GM10847 (cell line): Measurements from ENCODE around the gene CEACAM7.

Experiments used
- POLR2A ChIP-seq: IDR thresholded peaks from 2 replicates; pipeline ENCODE4 v1.6.1; 2011; ENCODE audit not compliant: insufficient read length; ENCODE audit errors: extremely low read depth

Gene CEACAM7

GRCh38 chr19:41705393-41706174, 17.5 kb upstream of the CEACAM7 start:
- TF ChIP-seq POLR2A, result no peak

DNA sequence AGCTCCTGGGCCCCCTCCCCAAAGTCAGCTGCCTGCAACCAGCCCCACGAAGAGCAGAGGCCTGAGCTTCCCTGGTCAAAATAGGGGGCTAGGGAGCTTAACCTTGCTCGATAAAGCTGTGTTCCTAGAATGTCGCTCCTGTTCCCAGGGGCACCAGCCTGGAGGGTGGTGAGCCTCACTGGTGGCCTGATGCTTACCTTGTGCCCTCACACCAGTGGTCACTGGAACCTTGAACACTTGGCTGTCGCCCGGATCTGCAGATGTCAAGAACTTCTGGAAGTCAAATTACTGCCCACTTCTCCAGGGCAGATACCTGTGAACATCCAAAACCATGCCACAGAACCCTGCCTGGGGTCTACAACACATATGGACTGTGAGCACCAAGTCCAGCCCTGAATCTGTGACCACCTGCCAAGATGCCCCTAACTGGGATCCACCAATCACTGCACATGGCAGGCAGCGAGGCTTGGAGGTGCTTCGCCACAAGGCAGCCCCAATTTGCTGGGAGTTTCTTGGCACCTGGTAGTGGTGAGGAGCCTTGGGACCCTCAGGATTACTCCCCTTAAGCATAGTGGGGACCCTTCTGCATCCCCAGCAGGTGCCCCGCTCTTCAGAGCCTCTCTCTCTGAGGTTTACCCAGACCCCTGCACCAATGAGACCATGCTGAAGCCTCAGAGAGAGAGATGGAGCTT, 15.7 kb upstream of the CEACAM7 start:
- TF ChIP-seq POLR2A, result no peak

DNA sequence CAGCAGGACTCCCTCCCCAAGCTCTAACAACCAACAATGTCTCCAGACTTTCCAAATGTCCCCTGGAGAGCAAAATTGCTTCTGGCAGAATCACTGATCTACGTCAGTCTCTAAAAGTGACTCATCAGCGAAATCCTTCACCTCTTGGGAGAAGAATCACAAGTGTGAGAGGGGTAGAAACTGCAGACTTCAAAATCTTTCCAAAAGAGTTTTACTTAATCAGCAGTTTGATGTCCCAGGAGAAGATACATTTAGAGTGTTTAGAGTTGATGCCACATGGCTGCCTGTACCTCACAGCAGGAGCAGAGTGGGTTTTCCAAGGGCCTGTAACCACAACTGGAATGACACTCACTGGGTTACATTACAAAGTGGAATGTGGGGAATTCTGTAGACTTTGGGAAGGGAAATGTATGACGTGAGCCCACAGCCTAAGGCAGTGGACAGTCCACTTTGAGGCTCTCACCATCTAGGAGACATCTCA, 14.1 kb upstream of the CEACAM7 start:
- no peak for TF ChIP-seq POLR2A

DNA sequence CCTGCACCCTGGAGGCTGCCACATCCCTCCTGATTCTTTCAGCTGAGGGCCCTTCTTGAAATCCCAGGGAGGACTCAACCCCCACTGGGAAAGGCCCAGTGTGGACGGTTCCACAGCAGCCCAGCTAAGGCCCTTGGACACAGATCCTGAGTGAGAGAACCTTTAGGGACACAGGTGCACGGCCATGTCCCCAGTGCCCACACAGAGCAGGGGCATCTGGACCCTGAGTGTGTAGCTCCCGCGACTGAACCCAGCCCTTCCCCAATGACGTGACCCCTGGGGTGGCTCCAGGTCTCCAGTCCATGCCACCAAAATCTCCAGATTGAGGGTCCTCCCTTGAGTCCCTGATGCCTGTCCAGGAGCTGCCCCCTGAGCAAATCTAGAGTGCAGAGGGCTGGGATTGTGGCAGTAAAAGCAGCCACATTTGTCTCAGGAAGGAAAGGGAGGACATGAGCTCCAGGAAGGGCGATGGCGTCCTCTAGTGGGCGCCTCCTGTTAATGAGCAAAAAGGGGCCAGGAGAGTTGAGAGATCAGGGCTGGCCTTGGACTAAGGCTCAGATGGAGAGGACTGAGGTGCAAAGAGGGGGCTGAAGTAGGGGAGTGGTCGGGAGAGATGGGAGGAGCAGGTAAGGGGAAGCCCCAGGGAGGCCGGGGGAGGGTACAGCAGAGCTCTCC, 13.5 kb upstream of the CEACAM7 start:
- TF ChIP-seq POLR2A, result no peak

- no peak for TF ChIP-seq POLR2A
Measured at GRCh38 chr19:41700381-41701195, 12.5 kb upstream of the CEACAM7 start.

DNA sequence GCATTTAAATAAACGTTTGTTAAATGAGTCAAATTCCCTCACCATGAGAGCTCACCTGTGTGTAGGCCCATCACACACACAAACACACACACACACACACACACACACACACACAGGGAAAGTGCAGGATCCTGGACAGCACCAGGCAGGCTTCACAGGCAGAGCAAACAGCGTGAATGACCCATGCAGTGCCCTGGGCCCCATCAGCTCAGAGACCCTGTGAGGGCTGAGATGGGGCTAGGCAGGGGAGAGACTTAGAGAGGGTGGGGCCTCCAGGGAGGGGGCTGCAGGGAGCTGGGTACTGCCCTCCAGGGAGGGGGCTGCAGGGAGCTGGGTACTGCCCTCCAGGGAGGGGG, 11.9 kb upstream of the CEACAM7 start:
- no peak for TF ChIP-seq POLR2A

- TF ChIP-seq POLR2A, result no peak
Measured at GRCh38 chr19:41699231-41699967, 11.3 kb upstream of the CEACAM7 start.

GRCh38 chr19:41698746-41699230, 10.7 kb upstream of the CEACAM7 start:
- no peak for TF ChIP-seq POLR2A

DNA sequence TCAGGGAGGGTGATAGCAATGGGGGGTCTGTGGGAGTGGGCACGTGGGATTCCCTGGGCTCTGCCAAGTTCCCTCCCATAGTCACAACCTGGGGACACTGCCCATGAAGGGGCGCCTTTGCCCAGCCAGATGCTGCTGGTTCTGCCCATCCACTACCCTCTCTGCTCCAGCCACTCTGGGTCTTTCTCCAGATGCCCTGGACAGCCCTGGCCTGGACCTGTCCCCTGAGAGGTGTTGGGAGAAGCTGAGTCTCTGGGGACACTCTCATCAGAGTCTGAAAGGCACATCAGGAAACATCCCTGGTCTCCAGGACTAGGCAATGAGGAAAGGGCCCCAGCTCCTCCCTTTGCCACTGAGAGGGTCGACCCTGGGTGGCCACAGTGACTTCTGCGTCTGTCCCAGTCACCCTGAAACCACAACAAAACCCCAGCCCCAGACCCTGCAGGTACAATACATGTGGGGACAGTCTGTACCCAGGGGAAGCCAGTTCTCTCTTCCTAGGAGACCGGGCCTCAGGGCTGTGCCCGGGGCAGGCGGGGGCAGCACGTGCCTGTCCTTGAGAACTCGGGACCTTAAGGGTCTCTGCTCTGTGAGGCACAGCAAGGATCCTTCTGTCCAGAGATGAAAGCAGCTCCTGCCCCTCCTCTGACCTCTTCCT, 9.3 kb upstream of the CEACAM7 start:
- TF ChIP-seq POLR2A, result no peak

DNA sequence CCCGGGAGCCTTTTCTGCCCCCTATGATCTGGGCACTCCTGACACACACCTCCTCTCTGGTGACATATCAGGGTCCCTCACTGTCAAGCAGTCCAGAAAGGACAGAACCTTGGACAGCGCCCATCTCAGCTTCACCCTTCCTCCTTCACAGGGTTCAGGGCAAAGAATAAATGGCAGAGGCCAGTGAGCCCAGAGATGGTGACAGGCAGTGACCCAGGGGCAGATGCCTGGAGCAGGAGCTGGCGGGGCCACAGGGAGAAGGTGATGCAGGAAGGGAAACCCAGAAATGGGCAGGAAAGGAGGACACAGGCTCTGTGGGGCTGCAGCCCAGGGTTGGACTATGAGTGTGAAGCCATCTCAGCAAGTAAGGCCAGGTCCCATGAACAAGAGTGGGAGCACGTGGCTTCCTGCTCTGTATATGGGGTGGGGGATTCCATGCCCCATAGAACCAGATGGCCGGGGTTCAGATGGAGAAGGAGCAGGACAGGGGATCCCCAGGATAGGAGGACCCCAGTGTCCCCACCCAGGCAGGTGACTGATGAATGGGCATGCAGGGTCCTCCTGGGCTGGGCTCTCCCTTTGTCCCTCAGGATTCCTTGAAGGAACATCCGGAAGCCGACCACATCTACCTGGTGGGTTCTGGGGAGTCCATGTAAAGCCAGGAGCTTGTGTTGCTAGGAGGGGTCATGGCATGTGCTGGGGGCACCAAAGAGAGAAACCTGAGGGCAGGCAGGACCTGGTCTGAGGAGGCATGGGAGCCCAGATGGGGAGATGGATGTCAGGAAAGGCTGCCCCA, 8.5 kb upstream of the CEACAM7 start:
- no peak for TF ChIP-seq POLR2A

- no peak for TF ChIP-seq POLR2A
Measured at GRCh38 chr19:41695745-41696144, 7.7 kb upstream of the CEACAM7 start.

DNA sequence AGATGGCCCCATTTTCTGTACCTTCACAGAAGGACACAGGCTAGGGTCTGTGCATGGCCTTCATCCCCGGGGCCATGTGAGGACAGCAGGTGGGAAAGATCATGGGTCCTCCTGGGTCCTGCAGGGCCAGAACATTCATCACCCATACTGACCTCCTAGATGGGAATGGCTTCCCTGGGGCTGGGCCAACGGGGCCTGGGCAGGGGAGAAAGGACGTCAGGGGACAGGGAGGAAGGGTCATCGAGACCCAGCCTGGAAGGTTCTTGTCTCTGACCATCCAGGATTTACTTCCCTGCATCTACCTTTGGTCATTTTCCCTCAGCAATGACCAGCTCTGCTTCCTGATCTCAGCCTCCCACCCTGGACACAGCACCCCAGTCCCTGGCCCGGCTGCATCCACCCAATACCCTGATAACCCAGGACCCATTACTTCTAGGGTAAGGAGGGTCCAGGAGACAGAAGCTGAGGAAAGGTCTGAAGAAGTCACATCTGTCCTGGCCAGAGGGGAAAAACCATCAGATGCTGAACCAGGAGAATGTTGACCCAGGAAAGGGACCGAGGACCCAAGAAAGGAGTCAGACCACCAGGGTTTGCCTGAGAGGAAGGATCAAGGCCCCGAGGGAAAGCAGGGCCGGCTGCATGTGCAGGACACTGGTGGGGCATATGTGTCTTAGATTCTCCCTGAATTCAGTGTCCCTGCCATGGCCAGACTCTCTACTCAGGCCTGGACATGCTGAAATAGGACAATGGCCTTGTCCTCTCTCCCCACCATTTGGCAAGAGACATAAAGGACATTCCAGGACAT, 7.0 kb upstream of the CEACAM7 start:
- no peak for TF ChIP-seq POLR2A
